Measurements from ENCODE around the gene TNS1.
A peak's percentile ranks its signal among the peaks of the same experiment; 100 is the strongest.

Gene TNS1

GRCh38 chr2:217964275-217965161 lies 38.3 kb downstream of the TNS1 start:
- Histone ChIP-seq H3K4me1 (peaks cover 41% of the 10 kb centered on the region), H3K27me3 (ENCODE audit: control insufficient read depth, insufficient read depth, low read length) (no peaks in the 10 kb centered on the region), H3K27ac (peak overlapping the region; percentile 91), H3K9me3 (ENCODE audit: control insufficient read depth, low read length) (no peaks in the 10 kb centered on the region), H3K36me3 (ENCODE audit: control insufficient read depth, insufficient read depth, low read length) (no peaks in the 10 kb centered on the region), H3K4me2 (ENCODE audit: low read length) (peak overlapping the region; percentile 40), H2AFZ (peak overlapping the region; percentile 53), H3K79me2 (peaks cover 23% of the 10 kb centered on the region), H3K9ac (no peak overlapping the region), H3K4me3 (ENCODE audit: low read depth, low read length) (peak overlapping the region; percentile 6)
- no peak for TF ChIP-seq CTCF (IDR thresholded peaks at IDR 0.05)

GRCh38 chr2:217960351-217960750 lies 42.4 kb downstream of the TNS1 start:
- TF ChIP-seq CTCF (IDR thresholded peaks at IDR 0.05) = no peak
- Histone ChIP-seq H3K27ac (no peak overlapping the region), H3K36me3 (ENCODE audit: control insufficient read depth, insufficient read depth, low read length) (no peaks in the 10 kb centered on the region), H3K4me1 (peaks cover 42% of the 10 kb centered on the region), H2AFZ (no peak overlapping the region), H3K27me3 (ENCODE audit: control insufficient read depth, insufficient read depth, low read length) (no peaks in the 10 kb centered on the region), H3K79me2 (peaks cover 45% of the 10 kb centered on the region), H3K4me2 (ENCODE audit: low read length) (no peak overlapping the region), H3K9me3 (ENCODE audit: control insufficient read depth, low read length) (no peaks in the 10 kb centered on the region), H3K9ac (no peak overlapping the region), H3K4me3 (ENCODE audit: low read depth, low read length) (no peak overlapping the region)

- H3K9me3 ChIP-seq (ENCODE audit: control insufficient read depth, low read length) = no peaks in the 10 kb centered on the region
- no peak overlapping the region for H3K4me2 ChIP-seq (ENCODE audit: low read length)
- H3K4me3 ChIP-seq (ENCODE audit: low read depth, low read length) = no peak overlapping the region
- no peaks in the 10 kb centered on the region for H3K27me3 ChIP-seq (ENCODE audit: control insufficient read depth, insufficient read depth, low read length)
- H3K79me2 ChIP-seq = peaks cover 52% of the 10 kb centered on the region
- no peak overlapping the region for H2AFZ ChIP-seq
- H3K27ac ChIP-seq = no peak overlapping the region
- TF ChIP-seq CTCF (IDR thresholded peaks at IDR 0.05) = no peak
- peaks cover 42% of the 10 kb centered on the region for H3K4me1 ChIP-seq
- no peak overlapping the region for H3K9ac ChIP-seq
- no peaks in the 10 kb centered on the region for H3K36me3 ChIP-seq (ENCODE audit: control insufficient read depth, insufficient read depth, low read length)
Measured at GRCh38 chr2:217959723-217960122, 43.1 kb downstream of the TNS1 start.

- H3K79me2 ChIP-seq = peaks cover 50% of the 10 kb centered on the region
- no peak overlapping the region for H2AFZ ChIP-seq
- no peak for TF ChIP-seq CTCF (IDR thresholded peaks at IDR 0.05)
- no peaks in the 10 kb centered on the region for H3K27me3 ChIP-seq (ENCODE audit: control insufficient read depth, insufficient read depth, low read length)
- peaks cover 42% of the 10 kb centered on the region for H3K4me1 ChIP-seq
- no peak overlapping the region for H3K9ac ChIP-seq
- H3K9me3 ChIP-seq (ENCODE audit: control insufficient read depth, low read length) = no peaks in the 10 kb centered on the region
- H3K36me3 ChIP-seq (ENCODE audit: control insufficient read depth, insufficient read depth, low read length) = no peaks in the 10 kb centered on the region
- H3K27ac ChIP-seq = no peak overlapping the region
- H3K4me3 ChIP-seq (ENCODE audit: low read depth, low read length) = no peak overlapping the region
- no peak overlapping the region for H3K4me2 ChIP-seq (ENCODE audit: low read length)
Measured at GRCh38 chr2:217958884-217959225, 43.9 kb downstream of the TNS1 start.
